Bone marrow (tissue), 2 donors: Measurements from ENCODE around the gene CELF4.

Source experiments
- DNase-seq, 2 donors: peaks; one replicate each; lab custom pipeline; 2025; lab: John Stamatoyannopoulos, UW

The CELF4 gene

DNA sequence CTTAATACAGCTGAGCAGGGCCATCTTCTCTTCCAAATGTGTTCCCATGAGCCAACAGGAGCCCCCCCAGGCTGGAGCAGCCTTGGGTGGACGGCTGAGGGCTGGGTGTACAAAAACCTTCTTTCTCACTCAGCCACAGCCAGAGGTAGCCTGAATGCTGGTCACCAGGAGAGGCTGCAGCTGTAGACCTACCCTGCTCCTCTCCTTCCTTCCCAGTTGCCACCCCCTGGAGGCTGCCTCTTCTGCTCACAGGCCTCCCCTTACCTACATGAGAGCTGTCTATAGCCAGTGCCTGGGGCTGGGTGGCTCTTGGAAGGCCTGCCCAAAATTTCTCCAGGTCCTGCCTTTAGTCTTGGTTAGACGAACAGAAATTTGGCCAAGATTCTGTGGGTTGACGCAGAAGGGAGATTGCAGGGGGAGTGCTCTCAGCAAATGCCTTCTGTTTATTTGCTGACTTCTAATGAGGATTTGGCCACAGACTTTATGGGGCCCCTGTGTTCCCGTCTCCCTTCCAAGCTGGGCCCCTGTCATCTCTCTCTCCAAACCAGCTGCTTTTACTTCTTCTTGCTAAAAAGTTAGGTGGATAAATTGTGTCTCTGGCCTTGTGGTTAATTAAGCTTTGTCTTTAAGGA is 18.3 kb downstream of the CELF4 start:
- DNase-seq = no peak

DNA sequence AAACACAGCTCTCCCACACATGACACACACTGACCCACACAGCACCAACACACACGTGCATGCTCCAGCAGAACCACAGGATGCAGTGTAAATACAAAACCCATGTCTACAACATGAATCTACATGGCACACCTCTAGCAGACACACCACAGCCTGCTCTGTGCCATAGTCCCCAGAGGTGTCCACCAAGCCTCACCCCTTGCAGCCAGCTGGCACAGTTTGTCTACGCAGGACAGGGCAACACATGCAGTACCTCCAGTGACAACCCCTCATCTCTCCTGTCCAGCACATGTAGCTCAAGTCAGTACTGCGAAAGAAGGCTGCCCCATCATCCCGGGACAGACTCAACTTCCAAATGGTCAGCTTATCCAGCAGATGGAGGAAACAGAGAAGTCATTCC is 18.9 kb downstream of the CELF4 start:
- no peak for DNase-seq

DNA sequence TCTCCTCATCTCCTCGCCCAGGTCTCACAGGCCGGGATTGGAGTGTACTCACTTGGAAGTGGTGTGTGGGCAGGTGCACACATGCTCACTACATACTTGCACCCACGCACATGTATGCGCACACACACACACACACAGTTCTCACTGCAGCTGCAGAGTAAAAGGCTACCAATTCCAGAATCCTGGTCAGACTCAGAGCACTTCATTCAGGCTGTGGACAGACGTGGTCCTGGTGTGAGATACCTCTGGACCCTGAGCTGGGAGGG is 19.4 kb downstream of the CELF4 start:
- DNase-seq = no peak

DNA sequence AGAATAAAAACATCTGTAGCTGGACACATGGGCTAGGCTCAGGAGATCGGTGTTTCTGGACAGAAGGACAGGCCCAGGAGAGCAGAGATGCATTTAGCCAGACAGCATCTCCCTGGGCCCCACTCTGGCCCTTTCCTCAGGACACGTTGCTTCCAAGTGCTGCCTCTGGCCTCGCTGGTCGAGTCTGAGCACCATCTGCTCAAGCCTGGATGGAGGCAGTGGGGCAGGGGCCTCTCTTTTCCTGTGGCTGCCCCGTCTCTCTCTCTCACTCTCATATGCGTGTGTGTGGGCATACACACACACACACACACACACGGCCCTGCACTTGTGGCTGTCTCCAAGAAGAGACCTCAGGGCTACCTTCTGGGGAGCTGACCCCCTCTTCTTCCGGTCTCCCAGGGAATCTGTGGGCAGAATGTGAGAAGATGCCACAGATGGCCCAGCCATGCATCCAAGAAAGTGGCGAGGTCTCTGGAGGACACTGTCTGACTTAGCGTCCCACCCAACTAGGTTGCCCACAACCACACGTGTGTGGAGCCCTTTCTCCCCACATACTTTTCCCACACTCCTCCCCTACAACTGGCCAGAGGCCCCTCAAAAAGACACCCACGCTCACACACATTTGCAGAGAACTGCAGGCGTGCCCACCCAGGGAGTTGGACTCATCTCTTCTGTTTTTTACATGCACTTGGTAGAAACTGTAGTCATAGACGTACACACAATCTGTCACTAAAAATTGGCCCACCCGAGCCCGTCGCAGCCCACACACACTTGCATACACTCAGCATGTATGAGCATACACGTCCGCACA is 19.9 kb downstream of the CELF4 start:
- DNase-seq = no peak

DNA sequence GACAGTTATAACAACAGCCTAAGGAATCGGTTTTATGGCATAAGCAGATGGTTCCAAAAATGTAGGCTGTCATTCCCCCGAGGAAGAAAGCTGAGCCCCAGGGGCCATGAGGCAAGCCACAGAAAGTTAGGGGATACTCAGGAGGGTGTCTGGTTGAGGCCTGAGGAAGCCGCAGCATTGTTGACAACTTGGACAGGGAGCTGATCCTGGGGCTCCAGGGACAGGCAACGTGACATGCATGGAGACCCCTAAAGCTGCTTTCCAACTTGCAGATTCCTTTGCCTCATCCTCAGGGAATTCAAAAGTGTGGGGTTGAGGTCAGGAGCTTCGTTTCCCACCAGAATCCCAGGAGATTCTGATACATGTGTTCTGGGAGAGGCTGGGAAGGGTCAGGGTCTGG is 20.9 kb downstream of the CELF4 start:
- DNase-seq = no peak

DNA sequence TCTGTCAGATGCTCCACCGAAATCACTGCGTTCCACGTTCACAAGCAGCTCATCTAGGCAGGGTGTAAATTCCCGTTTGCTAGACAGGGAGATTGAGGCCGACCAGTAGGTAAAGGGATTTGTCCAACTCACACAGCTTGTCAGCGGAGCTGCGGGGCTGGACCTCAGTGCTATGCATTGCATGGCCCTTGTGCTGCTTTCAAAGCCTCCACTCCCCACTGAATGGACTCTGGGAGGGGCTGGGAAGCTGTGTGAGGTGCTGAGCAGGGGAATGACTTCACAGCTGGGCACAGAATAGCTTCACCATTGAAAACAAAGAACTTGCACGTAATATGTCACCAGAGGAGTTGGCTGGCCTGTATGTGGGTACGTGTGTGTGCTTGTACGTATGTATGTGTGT is 21.4 kb downstream of the CELF4 start:
- DNase-seq = no peak

DNA sequence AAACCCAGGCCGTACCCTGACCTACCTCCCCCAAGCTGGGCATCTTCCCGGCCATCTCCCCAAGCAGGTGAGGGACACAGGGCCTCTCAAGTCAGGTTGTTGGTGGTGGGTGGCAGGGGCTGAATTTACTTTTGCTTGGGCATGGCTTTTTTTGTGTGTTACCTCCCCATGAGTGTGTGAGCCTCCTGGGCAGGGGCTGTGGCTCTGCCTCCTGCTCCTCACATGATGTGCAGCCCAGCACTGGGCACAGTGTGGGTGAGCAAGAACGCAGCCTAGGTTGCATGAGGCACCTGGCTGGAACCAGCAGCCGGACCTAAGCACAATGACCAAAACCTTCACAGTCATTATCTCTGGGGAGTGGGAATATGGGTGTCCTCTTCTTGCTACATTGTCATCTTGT is 22.3 kb downstream of the CELF4 start:
- no peak for DNase-seq

DNA sequence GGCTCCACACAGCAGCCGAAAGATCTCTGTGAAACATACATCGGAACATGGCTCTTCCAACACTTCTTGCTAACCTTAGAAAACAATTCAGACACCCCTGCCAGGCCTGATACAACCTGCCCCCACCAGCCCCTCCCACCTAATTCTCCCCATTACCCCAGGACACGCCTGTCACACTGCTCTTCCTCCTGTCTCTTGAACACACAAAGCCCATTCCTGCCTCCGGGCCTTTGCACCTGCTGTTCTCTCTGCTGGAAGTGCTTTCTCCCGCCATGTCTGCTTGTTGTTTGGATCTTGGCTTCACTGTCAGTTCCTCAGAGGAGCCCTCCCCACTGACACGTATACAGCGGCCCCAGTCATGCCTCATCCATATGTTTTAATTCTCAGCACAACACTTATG is 24.1 kb downstream of the CELF4 start:
- DNase-seq = no peak

DNA sequence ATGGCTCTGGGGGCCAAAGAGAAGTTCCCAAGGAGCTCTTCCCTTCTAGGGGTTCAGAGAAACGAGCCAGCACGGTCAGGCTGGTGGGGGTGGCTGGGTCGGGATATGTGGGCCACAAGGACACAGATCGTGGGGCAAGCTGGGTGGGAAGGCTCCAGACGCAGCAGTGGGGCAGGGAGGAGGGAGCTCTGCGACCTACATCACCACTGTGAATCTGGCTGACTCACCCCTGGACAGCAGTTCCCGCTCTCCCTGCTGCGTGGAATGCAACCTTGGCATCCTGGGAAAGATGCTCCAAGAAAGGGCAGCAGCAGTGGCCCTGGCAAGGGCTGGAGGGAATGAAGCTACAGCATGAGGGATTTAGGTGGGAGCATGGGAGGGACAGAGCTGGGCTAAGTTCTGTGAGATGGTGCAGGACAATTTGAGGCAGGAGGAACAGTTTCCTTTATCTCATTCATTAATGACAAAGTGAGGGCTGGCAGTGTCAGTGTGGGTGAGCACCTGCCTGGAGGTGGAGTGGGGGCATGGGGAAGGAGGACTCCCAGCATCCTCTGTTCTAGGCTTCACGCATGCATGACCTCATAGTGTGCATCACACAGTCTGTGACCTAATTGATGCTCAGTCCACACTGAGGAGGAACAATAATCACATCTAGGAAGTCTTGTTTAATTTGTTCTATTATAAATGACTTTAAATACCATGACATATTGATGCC is 25.0 kb downstream of the CELF4 start:
- no peak for DNase-seq

DNA sequence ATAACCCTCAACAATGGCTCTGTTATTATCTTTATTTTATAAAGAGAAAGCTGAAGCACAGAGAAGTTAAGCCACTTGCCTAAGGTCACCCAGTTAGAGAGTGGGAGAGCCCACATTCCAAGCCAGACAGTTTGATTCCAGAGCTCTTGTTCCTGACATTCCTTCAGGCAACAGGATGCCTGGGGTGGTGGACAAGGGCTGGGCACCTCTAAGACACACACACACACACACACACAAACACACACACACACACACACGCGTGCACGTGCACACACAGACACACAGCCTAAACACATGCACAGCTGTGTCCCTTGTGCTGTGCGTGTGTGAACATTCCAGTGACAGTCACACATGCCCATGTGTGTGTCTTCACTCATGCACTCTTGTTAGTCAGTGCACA is 26.4 kb downstream of the CELF4 start:
- no peak for DNase-seq

DNA sequence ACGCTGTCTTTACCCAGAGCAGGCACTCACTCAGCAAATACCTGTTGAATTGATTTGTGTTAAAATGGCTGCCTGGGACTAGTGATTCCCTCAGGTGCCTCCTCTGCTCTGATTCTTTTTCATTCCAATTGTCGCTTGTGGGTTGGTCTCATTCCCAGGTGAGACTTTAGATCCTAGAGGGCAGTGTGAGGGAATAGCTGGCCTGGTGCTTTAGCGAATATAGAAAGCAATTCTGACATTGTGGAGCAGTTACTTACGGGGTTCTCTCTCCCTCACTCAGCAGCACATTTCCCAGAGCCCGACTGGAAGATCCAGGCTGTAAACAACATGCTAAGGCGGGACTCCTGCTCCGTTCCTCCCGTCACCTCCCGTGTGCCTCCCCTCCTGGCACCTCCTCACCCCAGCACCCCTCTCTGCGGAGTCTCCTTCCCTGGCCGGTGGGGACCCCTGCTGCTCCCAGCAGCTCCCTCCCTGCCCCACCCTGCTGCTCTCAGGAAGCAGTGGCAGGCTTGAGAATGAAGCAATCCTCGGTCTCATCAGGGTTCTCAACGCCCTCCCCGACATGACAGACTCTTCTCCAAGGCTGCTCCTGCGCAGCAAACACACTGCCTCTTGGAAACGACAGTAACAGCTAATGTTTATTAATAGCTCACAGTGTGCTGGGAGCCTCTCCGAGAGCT is 26.9 kb downstream of the CELF4 start:
- DNase-seq = no peak

DNA sequence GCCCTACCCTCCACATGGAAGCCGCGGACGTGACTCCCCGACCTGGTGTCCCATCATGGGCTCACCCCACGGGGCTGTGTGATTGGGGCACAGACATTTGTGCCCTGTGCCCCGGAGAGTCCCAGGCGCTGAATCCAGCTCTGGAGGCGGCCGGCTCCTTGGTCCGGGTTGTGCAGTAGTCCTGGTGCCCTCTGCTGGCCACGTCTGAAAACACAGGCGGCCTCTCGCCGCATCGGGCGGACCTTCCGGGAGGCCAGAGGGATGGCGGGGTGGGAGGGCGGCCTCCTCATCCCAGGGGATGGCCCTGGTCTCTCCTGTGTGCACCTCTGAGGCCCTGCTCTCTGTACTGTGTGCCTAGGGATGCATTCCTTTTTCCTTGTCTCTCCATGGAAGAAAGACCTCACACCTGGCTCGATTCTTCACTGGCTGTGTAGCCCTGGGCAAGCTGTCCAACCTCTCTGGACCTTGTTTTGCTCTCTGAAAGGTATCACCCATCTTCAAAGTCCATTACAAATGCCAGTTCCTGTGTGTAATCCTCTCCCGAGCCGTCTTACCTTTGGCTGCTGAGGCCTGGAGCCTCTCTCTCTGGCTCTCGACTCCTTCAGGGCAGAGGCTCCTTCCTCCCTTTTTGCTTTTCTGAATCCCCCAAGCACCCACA is 27.6 kb downstream of the CELF4 start:
- DNase-seq = peak in 1 of 2 donors; percentile 1

DNA sequence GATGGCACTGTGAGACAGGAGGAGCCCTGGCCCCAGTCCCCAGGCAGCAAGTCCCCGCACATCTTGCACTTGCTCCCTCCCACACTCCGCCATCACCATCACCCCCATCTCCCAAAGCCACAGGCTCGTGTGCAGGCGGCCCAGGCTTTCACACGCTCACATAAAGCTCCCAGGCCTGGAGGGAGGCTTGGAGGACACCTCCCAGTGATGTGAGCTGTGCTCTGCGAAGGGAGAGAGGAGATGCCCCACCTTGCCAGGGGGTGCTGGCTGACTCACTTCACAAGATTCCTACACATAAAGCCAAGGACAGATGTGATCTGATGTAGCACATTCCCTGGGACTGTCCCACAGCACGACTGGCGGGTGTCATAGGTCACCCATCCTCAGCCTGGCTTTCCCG is 28.9 kb downstream of the CELF4 start:
- no peak for DNase-seq

DNA sequence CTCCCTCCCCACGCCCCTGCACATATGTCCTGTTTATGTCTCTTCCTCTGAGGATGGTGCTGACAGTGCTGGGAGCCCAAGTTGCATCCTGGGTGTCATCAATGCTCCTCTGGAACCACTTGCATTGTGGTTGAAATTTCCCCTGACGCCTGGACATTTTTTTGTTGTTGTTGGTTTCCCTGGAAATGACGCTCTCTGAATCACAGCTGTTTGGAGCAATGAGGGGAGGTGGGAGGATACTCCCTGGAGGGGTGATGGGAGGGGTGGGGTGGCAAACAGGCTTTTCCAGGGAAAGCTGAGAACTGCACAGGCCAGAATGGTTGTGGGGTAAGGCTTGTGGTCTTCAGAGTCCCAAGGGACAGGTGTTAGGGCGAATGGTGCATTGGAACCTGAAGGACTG is 29.6 kb downstream of the CELF4 start:
- no peak for DNase-seq

DNA sequence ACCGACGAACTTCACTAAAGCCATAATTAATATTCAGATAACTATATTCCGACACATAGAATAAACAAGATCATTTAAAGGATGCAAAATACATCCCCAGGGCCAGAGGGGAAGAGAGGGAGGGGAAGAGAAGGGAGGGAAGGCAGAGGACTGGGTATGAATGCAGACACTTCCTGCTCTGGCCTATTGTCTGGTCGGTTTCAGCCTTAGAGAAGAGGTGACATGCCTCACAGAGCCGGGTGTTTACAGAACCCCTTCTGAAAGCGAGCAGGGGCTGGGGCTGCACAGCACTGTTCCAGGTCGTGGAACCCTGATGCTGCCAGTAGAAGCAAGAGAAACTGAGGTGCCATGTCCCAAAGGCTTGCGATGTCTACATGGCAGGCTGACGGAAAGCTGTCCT is 31.0 kb downstream of the CELF4 start:
- no peak for DNase-seq

DNA sequence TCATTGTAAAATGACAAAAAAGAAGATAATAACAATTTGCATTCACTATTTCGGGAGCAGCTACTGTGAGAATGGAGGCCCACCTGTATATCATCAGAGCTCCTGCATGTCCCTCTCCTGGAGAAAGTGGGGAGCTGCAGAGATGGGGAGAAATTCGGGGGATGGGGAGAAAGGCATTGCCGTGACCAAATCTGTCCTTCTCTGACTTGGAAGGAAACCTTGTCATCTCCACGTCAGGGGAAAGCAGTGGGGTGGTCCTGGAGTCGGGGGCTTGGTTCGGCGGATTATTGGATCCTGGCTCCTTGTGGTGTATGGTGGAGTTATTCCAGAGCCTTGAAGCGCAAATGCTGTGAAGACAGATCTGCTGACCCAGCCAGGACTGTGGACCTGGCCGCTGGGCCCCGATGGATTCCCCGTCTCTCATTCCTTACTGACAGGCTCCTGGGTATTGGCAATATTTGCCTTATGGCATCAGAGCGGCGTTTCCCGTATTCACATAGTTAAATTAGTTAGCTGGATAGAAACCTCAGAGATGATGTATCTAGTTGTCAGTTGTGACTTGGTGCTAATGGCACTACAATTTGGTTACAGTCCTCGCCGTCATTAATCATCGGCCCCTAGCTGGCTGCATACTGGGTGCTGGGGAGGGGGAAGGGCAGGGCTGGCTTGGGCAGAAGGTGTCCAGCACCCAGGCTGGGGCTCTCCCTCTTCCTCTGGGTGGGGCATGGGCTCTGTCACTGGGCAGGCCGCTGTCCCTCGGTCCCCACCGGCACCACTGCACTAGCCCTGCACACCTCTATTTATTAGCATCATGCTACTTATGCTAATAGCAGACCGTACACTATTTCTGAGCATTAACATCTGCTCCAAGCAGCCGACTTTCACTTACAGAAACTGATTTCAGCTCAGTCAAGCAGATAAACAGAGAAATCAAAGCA is 31.7 kb downstream of the CELF4 start:
- no peak for DNase-seq

DNA sequence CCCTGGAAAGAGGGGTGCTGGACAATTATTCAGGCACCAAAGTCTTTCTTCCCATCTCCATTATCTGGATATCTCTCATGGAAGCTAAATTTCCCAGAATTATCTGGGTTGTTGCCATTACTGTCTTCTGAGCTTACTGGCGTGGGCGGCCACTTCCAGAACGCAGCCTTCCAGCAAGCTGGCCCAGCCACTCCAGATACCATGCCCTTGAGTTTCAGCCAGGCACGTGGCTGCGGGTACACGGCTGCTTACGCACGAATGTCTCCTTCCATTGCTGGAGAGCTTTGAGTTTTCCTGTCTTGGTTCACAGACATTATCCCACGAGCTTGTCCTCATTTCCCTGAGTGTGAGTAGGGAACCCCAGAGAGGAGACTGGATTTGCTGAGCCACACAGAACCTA is 32.7 kb downstream of the CELF4 start:
- DNase-seq = no peak

DNA sequence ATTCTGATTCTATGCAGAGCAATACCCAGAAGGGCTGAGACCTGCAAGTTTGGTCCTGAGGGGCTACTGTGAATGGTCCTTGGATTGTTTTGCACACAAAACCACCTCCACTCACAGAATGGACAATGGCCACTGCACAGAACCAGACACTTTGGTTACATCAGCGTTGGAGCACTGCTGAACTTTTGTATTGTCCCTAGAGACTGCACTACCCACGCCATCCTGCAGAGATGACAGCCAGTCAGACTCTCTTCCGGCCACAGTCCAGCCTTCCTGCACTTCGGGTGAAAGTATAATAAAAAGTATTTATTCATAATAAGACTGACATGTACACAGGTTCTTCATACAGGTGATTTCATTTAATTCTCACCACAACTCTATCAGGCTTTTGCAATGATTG is 35.7 kb downstream of the CELF4 start:
- DNase-seq = no peak

DNA sequence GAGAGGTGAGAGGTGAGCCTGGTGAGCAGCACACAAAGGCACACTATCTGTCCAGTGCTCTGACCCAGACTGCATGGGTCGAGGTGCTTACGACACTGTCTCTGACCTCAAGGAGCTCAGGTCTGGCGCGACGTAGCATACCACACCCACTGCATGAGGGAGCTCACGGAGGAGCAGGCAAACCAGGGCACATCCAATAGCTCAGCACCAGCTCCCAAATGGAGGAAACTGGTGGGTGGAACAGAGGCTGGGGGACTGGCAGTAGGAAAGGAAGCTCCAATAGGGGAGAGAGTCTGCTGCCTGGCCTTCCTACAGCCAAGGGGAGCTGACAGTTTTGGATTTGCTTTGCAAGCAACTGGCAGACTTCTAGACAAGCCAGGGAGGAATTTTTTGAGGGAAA is 36.3 kb downstream of the CELF4 start:
- no peak for DNase-seq

DNA sequence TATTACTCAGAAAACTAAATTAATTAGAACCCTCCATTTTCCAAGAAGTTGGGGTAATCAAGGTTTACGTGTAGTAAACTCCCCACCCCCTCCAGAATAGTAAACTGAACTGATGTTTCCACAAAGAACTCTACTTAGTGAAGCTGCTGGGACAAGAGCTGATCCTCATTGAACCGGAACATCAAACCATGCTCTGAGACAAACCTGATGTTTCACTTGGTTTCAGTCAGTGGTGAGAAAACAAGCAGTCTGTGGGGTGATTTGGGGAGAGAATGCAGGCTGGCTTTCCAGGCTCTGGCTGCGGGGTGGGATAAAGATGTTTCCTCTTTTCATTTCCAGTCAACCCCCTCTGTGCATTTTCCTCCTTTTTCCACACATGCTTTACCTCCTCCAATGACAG is 38.2 kb downstream of the CELF4 start:
- DNase-seq = no peak

DNA sequence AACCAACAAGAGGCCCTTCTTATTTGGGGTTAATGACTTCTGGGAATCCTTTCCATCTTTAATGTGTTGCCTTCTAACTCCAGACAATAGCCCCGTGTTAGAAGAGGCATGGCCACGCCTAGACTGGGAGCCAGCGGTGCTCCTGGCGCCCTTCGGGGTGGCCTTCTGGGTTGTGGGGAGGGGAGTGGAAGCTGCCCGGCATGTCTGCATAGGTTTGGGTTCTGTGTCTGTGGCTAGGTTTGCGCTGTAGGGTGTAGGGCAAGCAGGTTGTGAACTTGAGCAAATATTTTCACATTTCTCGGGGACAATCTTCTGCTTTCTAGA is 40.4 kb downstream of the CELF4 start:
- no peak for DNase-seq
